Stimulated activated CD4-positive, alpha-beta T cell treated with anti-CD3 and anti-CD28 coated beads, Interleukin-1b, Interleukin-23, amount 100 ng/mL, for 48 hours (primary cell): ENCODE results near the gene SELPLG.
A peak's percentile ranks its signal among the peaks of the same experiment; 100 is the strongest.
"Not testable (repeated sequence)": the region's sequence is repeated elsewhere in the genome, so short reads cannot be mapped to it uniquely, and the experiment has no call there.

Source experiments
- DNase-seq: peaks from one replicate; pipeline ENCODE4 v3.0.0-alpha.2; 2020

SELPLG gene

DNA sequence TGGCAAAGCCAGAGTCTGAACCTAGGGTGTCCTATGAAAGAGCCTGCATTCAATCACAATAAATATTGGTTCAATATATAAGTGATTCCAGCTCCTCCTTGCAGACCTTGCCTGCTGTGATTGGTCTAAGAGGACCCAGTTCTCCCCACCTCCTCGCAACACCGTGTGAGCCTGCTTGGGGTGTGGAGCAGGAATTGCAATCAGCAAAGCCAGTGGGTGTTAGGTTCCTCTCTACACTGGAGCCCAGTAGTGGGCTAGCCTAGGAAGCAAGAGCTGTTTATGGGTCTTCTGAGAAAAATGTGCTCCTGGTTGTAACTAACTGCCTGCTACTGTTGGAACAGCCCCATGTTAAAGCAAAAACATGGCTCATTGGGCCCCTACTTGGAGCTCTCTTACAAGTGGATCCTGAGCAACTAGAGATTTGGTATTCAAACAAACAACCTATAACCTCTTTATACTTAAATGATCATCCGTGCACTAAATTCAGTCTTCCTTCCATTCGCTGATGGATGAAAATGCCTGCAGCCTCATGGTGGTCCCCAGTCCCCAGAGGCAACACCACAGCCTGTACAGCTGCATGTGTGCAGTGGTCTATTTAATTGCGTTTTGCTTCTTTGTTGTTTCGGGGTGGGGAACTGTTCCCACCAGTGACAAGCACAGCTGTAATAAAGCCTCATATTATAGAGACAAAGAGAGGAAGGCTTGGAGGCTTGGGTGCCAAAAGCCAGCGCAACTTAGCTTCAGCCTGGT, 3.7 kb upstream of the SELPLG start:
- DNase-seq = no peak

DNA sequence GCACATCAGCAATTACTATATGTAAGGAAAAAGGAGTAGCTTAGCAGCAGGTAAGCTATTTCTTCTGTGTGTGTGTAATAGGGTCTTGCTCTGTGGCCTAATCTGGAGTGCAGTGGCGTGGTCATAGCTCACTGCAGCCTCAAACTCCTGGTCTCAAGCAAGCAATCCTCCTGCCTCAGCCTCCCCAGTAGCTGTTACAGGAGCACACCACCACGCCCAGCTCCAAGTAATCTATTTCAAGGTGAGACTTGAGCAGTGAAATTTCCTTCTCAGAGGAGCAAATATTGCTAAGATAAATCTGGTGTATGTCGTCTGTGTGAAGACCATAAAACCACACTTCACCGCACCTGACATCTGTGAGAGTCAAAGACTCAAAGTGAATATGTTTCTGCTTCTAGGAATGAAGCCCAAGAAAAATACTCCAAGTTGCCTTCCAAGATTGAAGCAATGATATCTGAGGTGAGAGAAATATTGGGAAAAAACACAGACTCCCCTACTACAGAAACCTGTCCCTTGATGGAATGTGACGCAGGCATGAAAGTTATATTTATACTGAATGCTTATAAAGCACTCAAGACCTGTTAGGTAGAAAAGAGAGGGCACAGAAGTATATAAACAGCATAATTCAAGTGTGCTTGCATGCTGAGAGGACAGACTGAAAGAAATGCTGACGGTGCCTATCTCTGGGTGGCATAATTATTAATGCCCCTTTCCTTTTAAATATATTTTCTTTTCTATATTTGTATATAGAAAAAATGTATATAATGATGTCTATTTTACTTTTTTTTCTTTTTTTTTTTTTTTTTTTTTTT, 2.5 kb upstream of the SELPLG start:
- DNase-seq = no peak

DNA sequence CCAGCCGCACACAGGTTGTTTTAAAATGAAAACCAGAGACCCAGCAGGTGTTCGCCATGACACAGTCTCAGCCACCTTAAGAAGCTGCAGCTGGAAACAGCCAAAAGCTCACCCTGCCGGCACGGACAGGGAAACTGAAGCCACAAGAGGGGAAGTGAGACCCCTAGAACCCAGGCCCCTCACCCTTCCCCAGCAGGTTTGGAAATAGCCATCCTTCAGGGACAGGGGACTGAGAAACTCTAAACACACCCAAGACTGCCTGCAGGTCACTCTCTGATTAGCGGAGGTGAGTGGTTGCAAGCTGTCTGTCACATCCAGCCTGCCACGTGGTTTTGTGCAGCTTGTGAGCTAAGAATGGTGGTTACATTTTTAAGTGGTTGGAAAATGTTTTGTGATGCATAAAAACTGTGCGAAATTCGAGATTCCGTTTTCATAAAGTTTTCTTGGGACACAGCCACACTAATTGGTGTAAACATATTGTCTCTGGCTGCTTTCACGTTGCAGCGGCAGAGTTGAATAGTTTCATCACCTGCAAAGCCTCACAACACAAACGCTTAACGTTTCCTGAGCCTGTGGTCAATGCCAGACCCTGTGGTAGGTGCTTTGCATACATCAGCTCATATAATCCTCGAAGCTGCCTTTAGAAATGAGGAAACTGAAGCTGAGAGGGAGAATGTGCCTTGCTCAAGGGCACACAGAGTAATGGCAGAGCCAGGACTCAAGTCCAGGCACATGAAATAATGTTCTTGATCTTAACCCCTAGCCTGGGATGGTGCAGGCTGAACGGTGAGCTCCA, 1.7 kb upstream of the SELPLG start:
- peak; percentile 63 for DNase-seq

DNA sequence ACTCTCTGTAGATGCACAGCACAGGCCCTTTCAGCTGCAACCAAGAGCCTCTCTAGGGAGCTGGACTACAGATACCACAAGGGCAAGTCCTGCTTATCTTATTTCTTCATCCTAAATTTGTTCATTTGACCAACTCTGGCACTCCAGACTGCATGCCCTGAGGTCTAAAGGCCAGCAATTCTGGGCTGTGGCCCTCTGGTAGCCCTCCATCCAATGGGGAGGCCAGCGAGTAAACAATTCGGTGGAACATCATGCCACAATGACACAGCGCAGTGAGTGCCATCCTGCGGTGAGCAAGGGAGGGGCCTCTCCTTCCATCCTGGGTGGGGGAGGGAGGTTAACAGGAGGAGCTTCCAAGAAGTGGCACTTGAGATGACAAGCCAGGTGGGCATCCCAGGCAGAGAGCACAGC, 652 bp upstream of the SELPLG start:
- peak; percentile 68 for DNase-seq

DNA sequence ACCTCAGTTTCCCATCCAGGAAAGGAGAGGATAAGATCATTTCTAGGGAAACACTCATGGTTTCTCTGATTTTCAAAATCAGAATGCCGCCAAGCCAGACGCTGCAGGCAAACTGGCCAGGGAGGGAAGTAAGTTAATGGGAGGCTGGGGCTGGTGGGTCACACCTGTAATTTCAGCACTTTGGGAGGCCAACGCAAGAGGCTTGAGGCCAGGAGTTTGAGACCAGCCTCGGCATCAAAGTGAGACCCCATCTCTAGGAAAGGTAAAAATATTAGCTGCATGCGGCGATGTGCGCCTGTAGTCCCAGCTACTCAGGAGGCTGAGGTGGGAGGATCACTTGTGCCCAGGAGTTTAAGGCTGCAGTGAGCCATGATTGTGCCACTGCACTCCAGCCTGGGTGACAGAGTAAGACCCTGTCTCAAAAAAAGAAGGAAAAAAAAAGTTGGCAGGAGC, 587 bp downstream of the SELPLG start:
- DNase-seq = no peak

DNA sequence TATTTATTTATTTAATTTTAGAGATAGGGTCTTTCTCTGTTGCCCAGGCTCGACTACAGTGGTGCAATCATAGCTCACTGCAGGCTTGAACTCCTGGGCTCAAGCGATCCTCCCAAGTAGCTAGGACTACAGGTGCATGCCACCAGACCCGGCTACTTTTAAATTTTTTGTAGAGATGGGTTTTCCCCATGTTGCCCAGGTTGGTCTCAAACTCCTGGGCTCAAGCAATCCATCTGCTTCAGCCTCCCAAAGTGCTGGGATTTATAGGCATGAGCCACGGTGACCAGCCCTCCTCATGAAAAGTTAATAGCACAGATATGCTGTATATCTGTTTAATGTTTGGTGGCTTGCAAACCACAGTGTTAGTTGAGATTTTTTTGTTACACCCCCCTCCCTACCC, 2.4 kb downstream of the SELPLG start:
- DNase-seq = not testable (repeated sequence)

DNA sequence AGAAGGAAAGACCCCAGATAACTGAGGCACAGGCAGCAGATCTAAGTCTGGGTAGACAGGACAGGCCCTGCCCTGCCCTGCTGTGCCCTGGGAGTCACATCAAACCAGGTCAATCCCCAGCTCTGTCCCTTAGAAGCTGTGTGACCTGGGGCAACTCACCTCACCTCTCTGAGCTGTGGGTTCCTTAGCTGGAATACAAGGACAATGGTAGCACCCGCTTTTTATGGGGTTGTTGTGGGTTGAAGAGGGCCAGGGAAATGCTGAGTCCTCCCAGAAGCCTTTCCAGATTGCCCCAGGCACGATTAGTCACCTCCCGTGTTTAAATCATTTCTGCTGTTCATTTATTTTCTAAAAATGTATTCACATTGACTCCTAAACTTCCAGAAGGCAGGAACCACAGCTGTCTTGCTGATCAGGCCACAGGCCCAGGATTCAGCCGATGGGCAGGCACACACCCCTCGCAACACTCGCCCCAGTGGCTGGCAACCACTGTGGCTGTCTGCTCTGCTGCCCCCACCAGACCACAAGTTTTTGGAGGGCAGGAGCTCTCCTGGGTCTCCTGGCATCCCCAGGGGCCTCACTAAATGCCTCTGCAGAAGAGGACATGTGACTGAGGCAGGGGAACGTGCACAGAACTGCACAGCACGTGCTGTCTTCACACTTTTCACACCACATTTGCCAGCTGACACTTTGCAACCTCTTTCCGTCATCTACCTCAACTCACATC, 3.0 kb downstream of the SELPLG start:
- DNase-seq = no peak

DNA sequence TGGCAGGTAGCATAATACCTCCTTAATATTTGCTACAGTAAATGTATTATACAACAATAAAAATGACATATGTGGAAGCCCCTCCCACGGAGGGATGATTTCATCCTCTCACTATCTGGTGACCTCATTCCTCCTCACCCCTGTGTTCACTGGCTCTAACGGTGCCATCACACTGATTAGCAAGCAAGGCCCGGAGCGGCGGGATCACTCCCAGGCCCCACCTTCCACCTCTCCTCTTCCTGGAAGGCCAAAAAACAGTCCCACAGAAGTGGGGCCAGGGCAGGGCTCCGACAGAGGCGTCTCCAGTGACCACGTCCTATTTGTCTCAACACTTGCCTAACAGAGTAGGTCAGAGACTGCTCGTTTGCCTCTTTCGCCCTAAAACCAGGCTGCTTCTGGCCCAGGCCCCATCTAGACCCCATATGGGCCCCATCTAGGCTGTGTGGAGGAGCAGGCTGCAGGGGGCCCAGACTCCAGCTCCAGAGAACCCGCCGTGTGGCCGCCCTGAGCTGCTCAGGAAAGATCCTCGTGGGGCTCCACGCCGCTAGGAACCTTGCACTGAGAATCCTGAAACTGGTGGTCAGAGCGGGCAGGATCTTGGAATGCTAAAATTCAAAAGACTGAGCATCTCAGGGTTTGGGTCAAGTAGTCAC, 3.7 kb downstream of the SELPLG start:
- peak; percentile 71 for DNase-seq

DNA sequence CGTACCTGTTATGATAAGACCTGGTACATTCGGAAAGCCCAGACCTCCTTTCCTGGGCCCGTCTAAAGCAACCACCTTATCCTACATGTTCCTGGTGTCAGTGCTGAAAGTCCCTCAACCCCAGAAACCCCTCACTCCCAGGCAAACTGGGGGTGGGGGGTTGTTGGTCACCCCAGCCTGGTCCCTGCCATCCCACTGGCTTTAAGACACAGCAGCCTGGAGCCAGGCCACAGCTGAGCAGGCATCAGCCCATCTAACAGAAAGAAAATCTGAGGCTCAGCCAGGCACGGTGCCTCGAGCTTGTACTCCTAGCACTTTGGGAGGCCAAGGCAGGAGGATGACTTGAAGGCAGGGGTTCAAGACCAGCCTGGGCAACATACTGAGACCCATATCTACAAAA, 4.5 kb downstream of the SELPLG start:
- no peak for DNase-seq

DNA sequence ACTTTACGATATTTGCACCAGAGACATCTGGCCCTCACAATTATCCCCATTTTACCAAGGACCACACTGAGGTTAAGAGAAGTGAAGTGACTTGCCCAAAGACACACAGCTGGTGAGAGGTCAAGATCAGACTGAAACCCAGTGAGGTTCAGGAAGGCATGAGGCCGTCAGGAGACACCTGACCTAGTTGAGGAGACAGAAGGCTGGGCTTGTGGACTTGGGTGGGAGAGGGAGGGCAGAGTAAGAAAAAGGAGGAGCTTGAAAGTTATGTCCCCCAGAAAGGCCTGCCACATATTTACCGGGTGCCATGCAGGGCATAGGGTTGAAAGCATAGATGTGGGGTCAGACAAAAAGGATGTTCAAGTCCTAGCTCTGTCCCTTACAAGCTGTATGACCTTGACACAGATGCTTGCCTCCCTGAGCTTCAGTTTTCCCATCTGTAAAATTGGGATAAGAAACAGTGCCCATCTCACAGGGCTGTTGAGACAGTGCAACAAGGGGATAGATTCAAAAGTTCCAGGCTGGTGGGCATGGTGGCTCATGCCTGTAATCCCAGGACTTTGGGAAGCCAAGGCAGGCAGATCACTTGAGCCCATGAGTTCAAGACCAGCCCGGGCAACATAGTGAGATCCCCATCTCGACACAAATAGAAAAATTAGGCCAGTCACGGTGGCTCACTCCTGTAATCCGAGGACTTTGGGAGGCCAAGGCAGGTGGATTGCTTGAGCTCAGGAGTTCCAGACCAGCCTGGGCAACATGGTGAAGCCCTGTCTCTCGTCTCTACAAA, 6.4 kb downstream of the SELPLG start:
- DNase-seq = no peak

DNA sequence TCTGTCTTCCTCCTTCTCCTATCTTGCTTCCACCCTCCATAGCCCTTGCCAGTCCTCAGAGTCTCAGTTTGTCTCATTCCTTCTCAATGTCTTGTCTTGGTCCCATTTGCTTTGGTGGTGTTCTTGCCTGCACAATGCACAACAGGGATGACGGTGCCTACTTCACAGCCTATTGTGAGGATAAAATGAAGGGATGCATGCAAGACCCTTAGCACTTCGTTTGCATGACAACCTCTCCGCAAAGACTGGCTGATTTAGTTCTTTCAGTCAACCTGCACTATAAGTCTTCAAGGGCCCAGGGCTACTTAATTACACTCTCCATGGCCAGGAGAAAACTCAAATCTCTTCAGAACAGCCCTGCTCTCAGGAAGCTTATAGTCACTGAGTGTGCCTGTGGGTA, 8.5 kb downstream of the SELPLG start:
- DNase-seq = no peak

DNA sequence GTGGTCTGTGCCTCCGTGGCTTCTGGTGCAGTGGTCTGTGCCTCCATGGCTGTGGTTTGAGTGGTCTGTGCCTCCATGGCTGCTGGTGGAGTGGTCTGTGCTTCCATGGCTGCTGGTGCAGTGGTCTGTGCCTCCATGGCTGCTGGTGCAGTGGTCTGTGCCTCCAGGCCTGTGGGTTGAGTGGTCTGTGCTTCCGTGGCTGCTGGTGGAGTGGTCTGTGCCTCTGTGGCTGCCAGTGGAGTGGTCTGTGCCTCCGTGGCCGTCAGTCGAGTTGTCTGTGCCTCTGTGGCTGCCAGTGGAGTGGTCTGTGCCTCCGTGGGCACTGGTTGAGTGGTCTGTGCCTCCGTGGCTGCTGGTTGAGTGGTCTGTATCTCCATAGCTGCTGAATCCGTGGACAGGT, 10.1 kb downstream of the SELPLG start:
- DNase-seq = no peak

DNA sequence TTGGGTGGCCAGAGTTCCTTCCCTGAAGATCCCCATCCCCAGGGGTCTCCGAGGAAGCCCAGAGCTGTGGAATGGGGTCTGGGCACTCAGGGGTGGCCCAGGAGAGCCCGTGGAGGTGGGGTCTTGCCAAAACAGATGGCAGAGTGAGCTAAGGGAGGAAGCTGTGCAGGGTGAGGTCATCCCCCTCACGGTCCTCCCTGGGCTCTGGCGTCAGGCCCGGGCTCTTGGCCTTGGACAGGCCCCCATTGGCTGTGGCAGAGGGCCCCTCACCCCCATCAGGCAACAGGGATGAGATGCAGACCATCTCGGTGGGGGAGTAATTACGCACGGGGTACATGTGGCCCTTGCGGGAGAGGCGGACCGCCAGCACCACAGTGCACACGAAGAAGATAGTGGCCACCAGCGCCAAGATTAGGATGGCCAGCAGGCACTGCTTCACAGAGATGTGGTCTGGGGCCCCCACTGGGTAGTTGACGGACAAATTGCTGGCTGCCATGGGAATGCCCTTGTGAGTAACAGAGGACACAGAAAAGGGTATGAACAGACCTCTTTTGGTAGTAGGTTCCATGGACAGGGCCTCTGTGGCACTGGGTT, 10.7 kb downstream of the SELPLG start:
- DNase-seq = no peak

DNA sequence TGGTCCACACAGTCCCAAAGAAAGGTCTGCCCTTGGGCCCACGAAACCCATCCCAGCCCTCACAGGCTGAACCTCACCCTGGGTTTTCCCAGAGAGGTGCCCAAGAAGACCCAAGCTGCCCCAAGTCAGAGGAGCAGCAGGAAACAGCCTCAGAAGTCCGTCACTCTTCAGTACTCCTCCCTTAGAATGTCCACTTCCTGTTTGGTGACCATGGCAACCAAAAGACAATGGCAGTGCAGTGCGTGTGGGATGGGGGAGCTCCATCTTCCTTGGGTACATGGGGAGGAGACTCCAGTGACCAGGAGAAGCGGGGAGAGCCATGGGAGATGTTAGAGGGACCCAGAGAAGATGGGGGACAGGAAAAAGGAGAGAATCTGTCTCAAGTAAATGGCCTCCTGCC, 11.3 kb downstream of the SELPLG start:
- no peak for DNase-seq

DNA sequence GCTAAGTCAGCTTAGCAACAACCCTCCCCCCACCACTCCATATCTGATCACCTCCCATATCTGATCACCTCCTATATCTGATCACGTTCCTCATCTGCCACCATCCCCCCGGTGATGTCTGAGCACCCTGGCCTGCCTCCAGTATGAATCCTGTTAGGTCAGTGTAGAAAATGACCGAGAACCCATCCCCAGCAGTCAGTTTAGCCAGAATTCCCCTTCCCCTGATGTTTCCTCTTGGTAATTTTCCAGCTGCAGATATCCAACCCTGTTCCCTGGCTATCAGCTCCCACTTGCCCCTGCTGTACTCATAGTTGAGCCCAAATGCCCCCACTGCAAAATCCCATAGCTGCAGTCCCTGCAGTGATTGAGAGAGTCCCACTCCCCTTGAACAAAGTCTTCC, 12.5 kb downstream of the SELPLG start:
- no peak for DNase-seq

DNA sequence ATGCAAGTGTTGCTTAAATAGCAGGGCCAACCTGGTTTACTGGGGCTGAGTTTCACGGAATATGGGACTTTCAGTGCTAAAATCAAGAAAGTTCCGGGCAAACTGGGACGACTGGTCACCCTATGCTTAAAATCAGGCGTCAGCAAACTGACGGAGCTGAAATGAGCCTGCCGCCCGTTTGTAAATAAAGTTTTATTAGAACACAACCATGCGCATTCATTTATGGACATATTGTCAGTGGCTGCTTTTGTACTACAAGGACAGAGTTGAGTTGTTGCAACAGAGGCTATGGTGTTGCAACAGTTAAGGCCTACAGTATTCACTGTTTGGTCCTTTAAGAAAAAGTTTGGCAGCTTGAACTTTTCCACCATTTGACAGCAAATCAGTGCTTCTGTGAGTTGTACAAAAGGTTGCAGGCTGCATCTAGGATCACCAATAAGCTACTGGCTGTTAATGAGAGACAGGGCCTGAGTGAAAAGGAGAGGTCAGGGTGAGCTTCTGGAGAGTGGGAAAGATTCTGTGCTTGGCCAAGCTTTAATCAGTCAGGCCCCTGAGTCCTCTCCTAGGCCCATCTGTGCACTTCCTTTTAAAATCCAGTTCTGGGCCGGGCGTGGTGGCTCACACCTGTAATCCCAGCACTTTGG, 13.3 kb downstream of the SELPLG start:
- DNase-seq = no peak

DNA sequence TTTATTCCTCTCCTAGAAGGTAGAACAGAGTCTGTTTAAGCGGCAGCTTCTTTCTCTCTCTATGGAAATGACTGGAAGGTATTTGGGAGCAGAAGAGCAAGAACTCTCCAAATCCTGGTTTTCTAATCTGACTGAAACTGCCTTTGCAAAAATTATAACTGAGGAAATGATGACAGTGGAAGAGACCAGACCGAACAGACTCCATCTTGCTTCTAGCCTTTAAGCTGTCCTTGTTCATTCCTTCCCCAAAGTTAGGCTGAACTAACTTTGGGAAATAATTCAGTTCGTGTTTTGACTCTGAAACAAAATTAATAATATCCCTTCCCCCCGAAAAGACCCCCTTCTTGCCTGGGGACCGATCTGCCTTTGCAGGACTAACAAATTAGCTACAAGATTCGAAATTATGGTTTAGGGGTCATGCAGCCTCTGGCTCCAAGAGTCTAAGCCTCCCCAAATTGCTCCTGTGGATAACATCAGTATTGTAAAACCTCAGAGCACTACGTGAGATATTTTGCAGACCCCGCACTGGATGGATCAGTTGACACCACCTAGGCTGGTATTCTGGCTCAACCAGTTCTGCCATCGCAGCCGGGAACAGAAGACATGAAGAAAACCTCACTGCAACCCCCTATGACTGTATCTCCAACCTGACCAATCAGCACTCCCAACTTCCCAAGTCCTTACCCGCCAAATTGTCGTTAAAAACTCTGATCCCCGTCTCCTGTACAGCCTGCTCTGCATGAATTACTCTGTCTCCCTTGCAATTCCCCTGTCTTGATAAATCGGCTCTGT, 14.1 kb downstream of the SELPLG start:
- DNase-seq = no peak

DNA sequence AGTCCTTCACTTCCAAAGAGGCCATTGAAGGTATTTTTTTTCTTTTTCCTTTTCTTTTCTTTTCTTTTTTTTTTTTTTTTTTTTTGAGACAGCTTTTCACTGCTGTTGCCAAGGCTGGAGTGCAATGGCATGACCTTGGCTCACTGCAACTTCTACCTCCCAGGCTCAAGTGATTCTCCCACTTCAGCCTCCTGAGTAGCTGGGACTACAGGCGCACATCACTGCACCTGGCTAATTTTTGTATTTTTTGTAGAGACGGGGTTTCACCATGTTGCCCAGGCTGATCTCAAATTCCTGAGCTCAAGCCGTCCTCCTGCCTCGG, 14.8 kb downstream of the SELPLG start:
- not testable (repeated sequence) for DNase-seq

DNA sequence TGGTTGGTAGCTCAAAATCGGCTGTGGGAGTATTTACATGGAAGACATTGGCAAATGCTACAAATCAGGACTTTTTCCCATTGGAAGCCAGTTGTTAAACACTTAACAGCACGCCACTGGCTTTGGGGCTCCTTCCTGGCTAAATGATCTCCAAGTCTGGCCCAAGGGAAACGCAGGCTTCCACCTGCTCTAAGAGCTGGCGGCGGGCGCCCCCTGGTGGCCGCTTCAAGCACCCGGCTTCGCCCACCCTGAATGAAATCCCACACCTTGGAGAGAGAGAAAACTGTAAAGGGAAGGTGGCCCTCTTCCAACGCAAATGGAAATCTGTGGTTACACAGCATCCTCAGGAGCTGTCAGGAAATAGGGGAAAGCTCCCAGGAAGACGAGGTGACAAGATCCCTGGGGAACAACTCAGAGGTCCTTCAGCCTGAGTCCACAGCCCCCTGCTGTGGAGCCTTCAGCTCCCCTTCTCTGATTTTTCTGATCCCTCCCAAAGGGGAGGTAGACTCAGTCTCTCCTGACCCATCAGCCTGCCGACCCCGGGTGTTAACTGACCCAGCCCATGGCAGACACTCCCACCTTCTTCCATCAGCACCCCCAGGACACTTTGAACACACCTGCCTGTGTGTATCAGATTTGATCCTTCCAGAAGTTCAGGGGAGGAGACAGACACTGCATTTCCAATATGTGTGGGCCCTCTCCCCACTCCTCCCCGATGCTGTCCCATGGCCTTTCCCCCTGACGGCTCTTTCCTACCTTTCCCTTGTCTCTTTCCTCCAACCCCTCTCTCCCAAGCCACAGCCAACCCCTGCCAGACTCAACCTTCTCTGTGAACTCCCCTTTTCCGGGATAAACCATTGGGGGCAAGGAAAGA, 15.4 kb downstream of the SELPLG start:
- DNase-seq = peak; percentile 73
